GM12892 (cell line): ENCODE data around the gene RUSC2.

Experiments
- POLR2A ChIP-seq: IDR thresholded peaks from 2 replicates; pipeline ENCODE4 v1.6.1; 2011; ENCODE audit warnings: low read depth, low read length, control low read depth
- POLR2AphosphoS5 ChIP-seq: IDR thresholded peaks from 2 replicates; pipeline ENCODE4 v1.6.1; 2011; ENCODE audit warnings: low read depth, low read length, control low read depth
- TAF1 ChIP-seq: IDR thresholded peaks from 2 replicates; pipeline ENCODE4 v1.6.1; 2011; ENCODE audit warnings: low read depth, mild to moderate bottlenecking, control low read depth, low read length, borderline replicate concordance

- TF ChIP-seq POLR2A (no peak), POLR2AphosphoS5 (no peak), TAF1 (no peak)
Measured at GRCh38 chr9:35490155-35490909, 421 bp downstream of the RUSC2 start.
